Tibial nerve (tissue), 4 donors: ENCODE results near the gene ACP3. TPM values are rescaled to one million over a fixed set of nuclear protein-coding genes. Genes with fewer than 3 reads are reported as not detected.
A peak's percentile ranks its signal among the peaks of the same experiment; 100 is the strongest.

Experiments used
- DNase-seq, 2 donors: peaks; one replicate each; pipeline ENCODE4 v3.0.0-alpha.2; 2019; ENCODE audit warnings: low spot score in 2 of 2
- H3K27ac ChIP-seq, 4 donors: fragments of 200-600 bp; sonication (generic) in 3 of 4; one replicate each; pipeline ENCODE4 v1.5.1; 2017 to 2019; ENCODE audit warnings: mild to moderate bottlenecking in 1 of 4
- H3K27me3 ChIP-seq, 2 donors: fragments of 200-600 bp; sonication (generic) in 1 of 2; one replicate each; pipeline versions ENCODE4 v1.5.1 to v1.6.0; 2017 to 2019
- H3K36me3 ChIP-seq, 3 donors: fragments of 200-600 bp; sonication (generic); one replicate each; pipeline ENCODE4 v1.5.1; 2018 to 2019
- H3K4me1 ChIP-seq, 4 donors: fragments of 200-600 bp; sonication (generic) in 3 of 4; one replicate each; pipeline ENCODE4 v1.5.1; 2017 to 2019
- H3K4me3 ChIP-seq, 4 donors: fragments of 200-600 bp; sonication (generic) in 3 of 4; one replicate each; pipeline ENCODE4 v1.5.1; 2017 to 2019; ENCODE audit warnings: mild to moderate bottlenecking in 1 of 4, moderate library complexity in 1 of 4
- H3K9me3 ChIP-seq, 4 donors: fragments of 200-600 bp; sonication (generic) in 3 of 4; one replicate each; pipeline ENCODE4 v1.5.1; 2017 to 2019
- EP300 ChIP-seq, 2 donors: sonication (generic); formaldehyde crosslinking; IDR thresholded peaks; one replicate each; pipeline ENCODE4 v1.6.1; 2017; ENCODE audit warnings: antibody characterized with exemption in 2 of 2, mild to moderate bottlenecking in 1 of 2
- POLR2A ChIP-seq, 2 donors: fragments of 450-650 bp; IDR thresholded peaks; one replicate each; pipeline ENCODE4 v1.6.1; 2017; ENCODE audit warnings: antibody characterized with exemption in 2 of 2, mild to moderate bottlenecking in 2 of 2, moderate library complexity in 2 of 2
- WGBS, 2 donors: methylation state at CpG; one replicate each; pipeline ENCODE4 v1.1.5; 2018; 5-methylcytosine and 5-hydroxymethylcytosine counted together
- total RNA-seq, 4 donors: library from RNA; depleted of rRNA; stranded (reverse); fragments of >200 nt; gene quantifications; one replicate each; pipeline ENCODE4 v1.1.0, GENCODE V29; 2016
- TF ChIP-seq, protein P1 (sequence below), 5 experiments: fragments of 200-600 bp in 3 of 5; fragments of 450-650 bp in 2 of 5; sonication (generic) in 3 of 5; IDR thresholded peaks; one replicate each; pipeline ENCODE4 v1.5.1; 2016 to 2019; ENCODE audit warnings: antibody characterized with exemption in 5 of 5, mild to moderate bottlenecking in 3 of 5, moderate library complexity in 2 of 5

ACP3 gene
- total RNA-seq, 4 donors from 2014 or later: 0.42 to 5.0 (median 3.3) TPM; not detected in 1

DNA sequence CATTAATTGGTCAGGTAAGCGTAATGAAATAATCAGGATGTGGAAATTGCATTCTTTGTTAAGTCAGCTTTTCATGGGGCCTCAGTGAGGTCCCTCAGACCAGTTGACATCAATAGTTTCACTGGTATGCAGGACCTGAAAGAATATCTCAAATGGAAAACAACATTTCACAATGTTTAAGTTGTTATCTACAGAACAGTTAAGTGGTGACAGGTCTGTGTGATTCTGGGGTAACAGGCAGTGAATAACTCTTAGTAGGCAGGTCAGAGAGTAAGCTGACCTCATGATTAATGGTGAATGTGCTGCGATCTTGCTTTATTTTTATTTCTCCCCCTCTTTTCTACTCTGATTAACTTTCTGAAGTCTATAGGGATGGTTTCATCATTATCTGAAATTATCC lies 28.9 kb upstream of the ACP3 start:
- no peaks in the 10 kb centered on the region for H3K27me3 ChIP-seq
- H3K36me3 ChIP-seq: no peaks in the 10 kb centered on the region
- H3K4me3 ChIP-seq: no peak overlapping the region
- H3K4me1 ChIP-seq: no peaks in the 10 kb centered on the region
- TF ChIP-seq POLR2A (IDR thresholded peaks at IDR 0.05): no peak
- TF ChIP-seq EP300 (IDR thresholded peaks at IDR 0.05): no peak
- TF ChIP-seq, protein P1, sequence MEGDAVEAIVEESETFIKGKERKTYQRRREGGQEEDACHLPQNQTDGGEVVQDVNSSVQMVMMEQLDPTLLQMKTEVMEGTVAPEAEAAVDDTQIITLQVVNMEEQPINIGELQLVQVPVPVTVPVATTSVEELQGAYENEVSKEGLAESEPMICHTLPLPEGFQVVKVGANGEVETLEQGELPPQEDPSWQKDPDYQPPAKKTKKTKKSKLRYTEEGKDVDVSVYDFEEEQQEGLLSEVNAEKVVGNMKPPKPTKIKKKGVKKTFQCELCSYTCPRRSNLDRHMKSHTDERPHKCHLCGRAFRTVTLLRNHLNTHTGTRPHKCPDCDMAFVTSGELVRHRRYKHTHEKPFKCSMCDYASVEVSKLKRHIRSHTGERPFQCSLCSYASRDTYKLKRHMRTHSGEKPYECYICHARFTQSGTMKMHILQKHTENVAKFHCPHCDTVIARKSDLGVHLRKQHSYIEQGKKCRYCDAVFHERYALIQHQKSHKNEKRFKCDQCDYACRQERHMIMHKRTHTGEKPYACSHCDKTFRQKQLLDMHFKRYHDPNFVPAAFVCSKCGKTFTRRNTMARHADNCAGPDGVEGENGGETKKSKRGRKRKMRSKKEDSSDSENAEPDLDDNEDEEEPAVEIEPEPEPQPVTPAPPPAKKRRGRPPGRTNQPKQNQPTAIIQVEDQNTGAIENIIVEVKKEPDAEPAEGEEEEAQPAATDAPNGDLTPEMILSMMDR (IDR thresholded peaks at IDR 0.05): no peak
- 75 to 80% methylated on average over 2 of the region's 2 CpGs for WGBS, 2 donors
- peaks cover 0 to 6% (median 0%) of the 10 kb centered on the region in 4 donors for H3K9me3 ChIP-seq
- H3K27ac ChIP-seq: no peak overlapping the region
- DNase-seq: no peak

DNA sequence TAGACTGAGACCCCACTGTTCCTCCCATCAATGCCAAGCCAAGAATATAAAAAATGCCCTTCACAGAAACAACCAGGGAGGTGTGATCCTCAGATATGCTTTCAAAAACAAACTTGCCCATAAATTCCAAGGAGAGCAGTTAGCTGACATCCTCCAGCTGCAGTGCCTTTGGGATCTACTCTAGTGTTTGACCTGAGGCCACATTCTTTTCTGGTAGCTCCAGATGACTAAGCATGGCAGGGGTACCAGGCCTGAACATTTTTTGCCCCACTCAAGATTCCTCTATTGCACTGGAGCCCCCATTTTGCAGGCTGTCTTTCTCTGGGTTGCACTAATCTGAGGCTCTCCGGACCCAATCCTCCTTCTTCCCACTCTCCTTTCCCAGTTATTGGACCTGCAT lies 27.9 kb upstream of the ACP3 start:
- WGBS, 2 donors: 88 to 100% methylated on average over 1 of the region's 1 CpG
- no peak overlapping the region for H3K27ac ChIP-seq
- H3K27me3 ChIP-seq: no peaks in the 10 kb centered on the region
- TF ChIP-seq POLR2A (IDR thresholded peaks at IDR 0.05): no peak
- TF ChIP-seq, protein P1 (IDR thresholded peaks at IDR 0.05): no peak
- TF ChIP-seq EP300 (IDR thresholded peaks at IDR 0.05): no peak
- no peaks in the 10 kb centered on the region for H3K36me3 ChIP-seq
- DNase-seq: no peak
- peaks cover 0 to 6% (median 0%) of the 10 kb centered on the region in 4 donors for H3K9me3 ChIP-seq
- H3K4me3 ChIP-seq: no peak overlapping the region
- H3K4me1 ChIP-seq: no peaks in the 10 kb centered on the region

- no peaks in the 10 kb centered on the region for H3K4me1 ChIP-seq
- TF ChIP-seq EP300 (IDR thresholded peaks at IDR 0.05): peak in 1 of 2 donors; percentile 83
- TF ChIP-seq, protein P1 (IDR thresholded peaks at IDR 0.05): no peak
- no peaks in the 10 kb centered on the region for H3K27me3 ChIP-seq
- 20 to 26% methylated on average over 3 of the region's 3 CpGs for WGBS, 2 donors
- H3K9me3 ChIP-seq: peaks cover 0 to 7% (median 0%) of the 10 kb centered on the region in 4 donors
- H3K27ac ChIP-seq: no peak overlapping the region
- DNase-seq: peak in 1 of 2 donors; percentile 42
- no peaks in the 10 kb centered on the region for H3K36me3 ChIP-seq
- no peak overlapping the region for H3K4me3 ChIP-seq
These were observed 26.4 kb upstream of the ACP3 start for GRCh38 chr3:132290833-132291232.

DNA sequence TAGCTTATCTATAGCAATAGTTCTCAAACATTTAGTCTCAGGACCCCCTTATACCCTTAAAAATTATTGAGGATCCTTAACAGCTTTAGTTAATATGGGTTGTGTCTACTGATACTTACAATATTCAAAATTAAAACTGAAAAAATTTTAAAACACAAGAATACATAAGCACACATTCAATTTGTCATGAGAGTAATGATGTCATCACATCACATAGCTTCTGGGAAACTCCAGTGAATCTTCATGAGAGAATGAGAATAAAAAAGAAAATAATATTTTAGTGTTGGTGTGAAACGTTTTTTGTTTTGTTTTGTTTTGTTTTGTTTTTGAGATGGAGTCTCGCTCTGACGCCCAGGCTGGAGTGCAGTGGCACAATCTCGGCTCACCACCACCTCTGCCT lies 25.2 kb upstream of the ACP3 start:
- H3K36me3 ChIP-seq: no peaks in the 10 kb centered on the region

GRCh38 chr3:132293251-132293650 lies 24.0 kb upstream of the ACP3 start:
- TF ChIP-seq POLR2A (IDR thresholded peaks at IDR 0.05) (no peak), EP300 (IDR thresholded peaks at IDR 0.05) (no peak)
- TF ChIP-seq, protein P1 (IDR thresholded peaks at IDR 0.05): no peak
- no peak for DNase-seq
- H3K4me3 ChIP-seq: no peak overlapping the region
- no peak overlapping the region for H3K27ac ChIP-seq
- peaks cover 0 to 10% (median 0%) of the 10 kb centered on the region in 4 donors for H3K9me3 ChIP-seq
- H3K27me3 ChIP-seq: no peaks in the 10 kb centered on the region
- H3K36me3 ChIP-seq: no peaks in the 10 kb centered on the region
- H3K4me1 ChIP-seq: no peaks in the 10 kb centered on the region

More for the DNA sequence above, 25.2 kb upstream of the ACP3 start:
- DNase-seq: no peak
- Histone ChIP-seq H3K4me1 (no peaks in the 10 kb centered on the region), H3K9me3 (peaks cover 0 to 15% (median 0%) of the 10 kb centered on the region in 4 donors), H3K4me3 (no peak overlapping the region), H3K27ac (no peak overlapping the region), H3K27me3 (no peaks in the 10 kb centered on the region)
- TF ChIP-seq EP300 (IDR thresholded peaks at IDR 0.05): no peak
- TF ChIP-seq, protein P1 (IDR thresholded peaks at IDR 0.05): no peak
- TF ChIP-seq POLR2A (IDR thresholded peaks at IDR 0.05): no peak
- WGBS, 2 donors: 68 to 69% methylated on average over 4 of the region's 4 CpGs
